Stomach (tissue), 9 donors: ENCODE data around the gene DISP3. TPM values are rescaled to one million over a fixed set of nuclear protein-coding genes. Genes with fewer than 3 reads are reported as not detected.

Experiments
- DNase-seq, 2 donors: peaks; one replicate each; pipeline versions ENCODE4 v3.0.0 to v3.0.0-alpha.2; 2013 to 2019
- H3K27ac ChIP-seq, 5 donors: fragments of 200-600 bp in 4 of 5; sonication (generic) in 4 of 5; one replicate each; pipeline ENCODE4 v1.5.1; 2013 to 2019; ENCODE audit warnings: mild to moderate bottlenecking in 1 of 5, moderate library complexity in 1 of 5
- H3K27me3 ChIP-seq, 3 donors: fragments of 200-600 bp; sonication (generic); one replicate each; pipeline ENCODE4 v1.5.1; 2017 to 2019; ENCODE audit warnings: mixed run types in 1 of 3
- H3K36me3 ChIP-seq, 4 donors: fragments of 200-600 bp; sonication (generic); 1 replicate in 3 of 4; 2 replicates in 1 of 4; pipeline ENCODE4 v1.5.1; 2016 to 2019
- H3K4me1 ChIP-seq, 4 donors: fragments of 200-600 bp; sonication (generic); one replicate each; pipeline ENCODE4 v1.5.1; 2016 to 2019
- H3K4me3 ChIP-seq, 4 donors: fragments of 200-600 bp; sonication (generic) in 3 of 4; one replicate each; pipeline ENCODE4 v1.5.1; 2016 to 2019; ENCODE audit warnings: mild to moderate bottlenecking in 1 of 4
- H3K9me3 ChIP-seq, 4 donors: fragments of 200-600 bp; sonication (generic); one replicate each; pipeline ENCODE4 v1.5.1; 2016 to 2019
- CTCF ChIP-seq, 7 experiments: fragments of 450-650 bp in 4 of 7; fragments of 200-600 bp in 3 of 7; sonication (generic) in 3 of 7; IDR thresholded peaks; one replicate each; pipeline ENCODE4 v1.5.1; 2016 to 2019; ENCODE audit warnings: antibody characterized with exemption in 7 of 7, control low read depth in 2 of 7, mild to moderate bottlenecking in 1 of 7
- EP300 ChIP-seq: sonication (generic); formaldehyde crosslinking; IDR thresholded peaks from one replicate; pipeline ENCODE4 v1.6.1; 2017; ENCODE audit warnings: antibody characterized with exemption
- POLR2A ChIP-seq, 4 donors: fragments of 450-650 bp; IDR thresholded peaks; one replicate each; pipeline ENCODE4 v1.6.1; 2016; ENCODE audit warnings: antibody characterized with exemption in 4 of 4, control low read depth in 2 of 4, mild to moderate bottlenecking in 1 of 4, moderate library complexity in 1 of 4
- POLR2AphosphoS5 ChIP-seq, 3 donors: sonication (generic); formaldehyde crosslinking; IDR thresholded peaks; one replicate each; pipeline ENCODE4 v1.6.1; 2016; ENCODE audit warnings: antibody characterized with exemption in 3 of 3
- WGBS, 5 donors: extraction: QIAGEN DNeasy Blood & Tissue Kit in 3 of 5; methylation state at CpG; one replicate each; pipeline versions ENCODE4 v1.1.5 to v1.1.7; 2013 to 2018; 5-methylcytosine and 5-hydroxymethylcytosine counted together
- intact Hi-C: fragments of 100-400 bp; cut with DNase I; formaldehyde crosslinking; loops from one replicate; pipeline ENCODE4 v1.15.1; 2023; ENCODE audit warnings: low total_unique reads
- polyA plus RNA-seq, 3 donors: library from polyadenylated mRNA; stranded (reverse); fragments of 200-250 nt; gene quantifications; one replicate each; pipeline ENCODE4 v1.2.3, GENCODE V29; 2013
- total RNA-seq, 5 donors: library from RNA; depleted of rRNA; stranded (reverse); fragments of >200 nt; gene quantifications; one replicate each; pipeline versions ENCODE4 v1.1.0 to v1.2.3, GENCODE V29; 2014 to 2016
- donor health status: healthy with polysubstance abuse.
- donor health status: Bipolar disorder and iron deficiency.
- donor health status: healthy.

The DISP3 gene
- total and polyA plus RNA-seq, 8 donors = 0.08 to 0.45 TPM; not detected in 6

GRCh38 chr1:11573116-11573692, 94.2 kb downstream of the DISP3 start:
- H3K36me3 ChIP-seq = no peaks in the 10 kb centered on the region
- H3K9me3 ChIP-seq = no peaks in the 10 kb centered on the region
- no peak for DNase-seq
- 82 to 93% (median 89%) methylated on average over 2 to 5 of the region's 5 CpGs for WGBS, 5 donors
- TF ChIP-seq POLR2A (IDR thresholded peaks at IDR 0.05) (no peak), POLR2AphosphoS5 (IDR thresholded peaks at IDR 0.05) (no peak), EP300 (no peak), CTCF (IDR thresholded peaks at IDR 0.05) (no peak)
- peaks cover 0 to 77% (median 10%) of the 10 kb centered on the region in 3 donors for H3K27me3 ChIP-seq
- no peak overlapping the region for H3K4me3 ChIP-seq
- H3K27ac ChIP-seq = no peak overlapping the region
- intact Hi-C loops = no loop called here
- no peaks in the 10 kb centered on the region for H3K4me1 ChIP-seq

- Histone ChIP-seq H3K9me3 (no peaks in the 10 kb centered on the region), H3K27ac (no peak overlapping the region), H3K36me3 (no peaks in the 10 kb centered on the region), H3K27me3 (peaks cover 0 to 80% (median 13%) of the 10 kb centered on the region in 3 donors), H3K4me1 (no peaks in the 10 kb centered on the region), H3K4me3 (no peak overlapping the region)
- TF ChIP-seq CTCF (IDR thresholded peaks at IDR 0.05) = no peak
- intact Hi-C loops = no loop called here
- no peak for DNase-seq
- WGBS, 5 donors = 83 to 92% (median 87%) methylated on average over 6 of the region's 6 CpGs
These were observed 96.6 kb downstream of the DISP3 start for GRCh38 chr1:11575553-11575952.

GRCh38 chr1:11576109-11576875, 97.3 kb downstream of the DISP3 start:
- Histone ChIP-seq H3K9me3 (no peaks in the 10 kb centered on the region), H3K36me3 (no peaks in the 10 kb centered on the region), H3K4me1 (no peaks in the 10 kb centered on the region), H3K27ac (no peak overlapping the region), H3K27me3 (peaks cover 0 to 80% (median 6%) of the 10 kb centered on the region in 3 donors), H3K4me3 (no peak overlapping the region)
- WGBS, 5 donors = 66 to 78% (median 74%) methylated on average over 14 to 18 of the region's 18 CpGs
- DNase-seq = no peak
- TF ChIP-seq EP300 = no peak
- TF ChIP-seq POLR2AphosphoS5 (IDR thresholded peaks at IDR 0.05) = no peak
- no peak for TF ChIP-seq CTCF (IDR thresholded peaks at IDR 0.05)
- TF ChIP-seq POLR2A (IDR thresholded peaks at IDR 0.05) = no peak
- intact Hi-C loops = no loop called here

GRCh38 chr1:11578004-11578403, 99.0 kb downstream of the DISP3 start:
- H3K27me3 ChIP-seq = peaks cover 0 to 74% (median 9%) of the 10 kb centered on the region in 3 donors
- H3K36me3 ChIP-seq = no peaks in the 10 kb centered on the region
- no peak overlapping the region for H3K27ac ChIP-seq
- H3K4me1 ChIP-seq = no peaks in the 10 kb centered on the region
- no peak for TF ChIP-seq EP300
- no peak for TF ChIP-seq POLR2A (IDR thresholded peaks at IDR 0.05)
- no peak for TF ChIP-seq CTCF (IDR thresholded peaks at IDR 0.05)
- TF ChIP-seq POLR2AphosphoS5 (IDR thresholded peaks at IDR 0.05) = no peak
- no peaks in the 10 kb centered on the region for H3K9me3 ChIP-seq
- no peak for DNase-seq
- 43 to 54% (median 48%) methylated on average over 7 of the region's 7 CpGs for WGBS, 5 donors
- intact Hi-C loops = no loop called here
- no peak overlapping the region for H3K4me3 ChIP-seq
